Measurements from ENCODE around the gene MAPRE2. TPM values are rescaled to one million over a fixed set of nuclear protein-coding genes. Genes with fewer than 3 reads are reported as not detected.
A peak's percentile ranks its signal among the peaks of the same experiment; 100 is the strongest.

Gene MAPRE2
- total and polyA plus RNA-seq, 2 of the 13 experiments (the other 11 are each of a cell fraction or from before 2014, with no cell fraction given), result 34.5 to 67.9 TPM

- no peak for TF ChIP-seq ZNF280D (CRISPR knock-in tag; IDR thresholded peaks at IDR 0.05)
- no peak for TF ChIP-seq ZNF142 (CRISPR knock-in tag; IDR thresholded peaks at IDR 0.05)
- TF ChIP-seq JUND (CRISPR knock-in tag; IDR thresholded peaks at IDR 0.05), result no peak
- TF ChIP-seq ZFP90 (CRISPR knock-in tag; IDR thresholded peaks at IDR 0.05; ENCODE audit: borderline replicate concordance), result no peak; the same call in 1 of the 2 replicates
- peak; percentile 87 for TF ChIP-seq RARA (CRISPR knock-in tag; IDR thresholded peaks at IDR 0.05)
- no peak for TF ChIP-seq ZSCAN30 (CRISPR knock-in tag; IDR thresholded peaks at IDR 0.05)
- no peak for TF ChIP-seq ADNP (CRISPR knock-in tag; IDR thresholded peaks at IDR 0.05)
- TF ChIP-seq HMG20A (CRISPR knock-in tag; IDR thresholded peaks at IDR 0.05; ENCODE audit: borderline replicate concordance), result peak; percentile 73; the same call in 1 of the 2 replicates
- TF ChIP-seq CEBPG (CRISPR knock-in tag; IDR thresholded peaks at IDR 0.05), result 0 out of 2 replicates have a peak, but pooled peaks have one; percentile 16
- TF ChIP-seq BCLAF1 (IDR thresholded peaks at IDR 0.05), result no peak
- no peak for TF ChIP-seq PBX3 (CRISPR knock-in tag; IDR thresholded peaks at IDR 0.05; ENCODE audit: borderline replicate concordance)
- TF ChIP-seq JARID2 (CRISPR knock-in tag; IDR thresholded peaks at IDR 0.05; ENCODE audit: insufficient replicate concordance), result no peak
Observed at GRCh38 chr18:35084494-35085449, 43.6 kb downstream of the MAPRE2 start (continued).

All from HepG2 (cell line).